Chondrocyte (in vitro differentiated cells): ENCODE data around the gene P2RX1. TPM values are rescaled to one million over a fixed set of nuclear protein-coding genes. Genes with fewer than 3 reads are reported as not detected.
"Not testable (repeated sequence)": the region's sequence is repeated elsewhere in the genome, so short reads cannot be mapped to it uniquely, and the experiment has no call there.

ENCODE experiments used
- DNase-seq: peaks from one replicate; pipeline ENCODE4 v3.0.0; 2021; ENCODE audit warnings: mixed read lengths, low spot score
- H3K27ac Mint-ChIP-seq: one replicate; pipeline ENCODE4 v1.8.0; 2021; ENCODE audit warnings: mild to moderate bottlenecking, moderate library complexity, mixed read lengths; ENCODE audit not compliant: unreplicated experiment
- H3K27me3 Mint-ChIP-seq: 2 replicates; pipeline ENCODE4 v1.8.0; 2021; ENCODE audit warnings: low read depth, mixed read lengths
- H3K36me3 Mint-ChIP-seq: 2 replicates; pipeline ENCODE4 v1.8.0; 2021; ENCODE audit warnings: low read depth, mixed read lengths
- H3K4me1 Mint-ChIP-seq: 2 replicates; pipeline ENCODE4 v1.8.0; 2021; ENCODE audit warnings: low read depth, mild to moderate bottlenecking, mixed read lengths
- H3K4me3 Mint-ChIP-seq: one replicate; pipeline ENCODE4 v1.8.0; 2021; ENCODE audit warnings: mild to moderate bottlenecking, moderate library complexity, mixed read lengths; ENCODE audit not compliant: unreplicated experiment
- H3K9me3 Mint-ChIP-seq: 2 replicates; pipeline ENCODE4 v1.8.0; 2021; ENCODE audit warnings: low read depth, mixed read lengths
- CTCF ChIP-seq: fragments of 200-600 bp; sonication (generic); IDR thresholded peaks from 2 replicates; pipeline ENCODE4 v1.5.0; 2021; ENCODE audit warnings: antibody characterized with exemption, mild to moderate bottlenecking, moderate library complexity
- total RNA-seq: library from RNA; stranded (reverse); gene quantifications from 3 replicates; pipeline ENCODE4 v1.2.1, GENCODE V29; 2021

P2RX1 gene
- total RNA-seq, 1 donor from 2014 or later: not detected

GRCh38 chr17:3951003-3951402 lies 34.7 kb upstream of the P2RX1 start:
- no peak overlapping the region for H3K4me3 Mint-ChIP-seq
- H3K27me3 Mint-ChIP-seq: no peaks in the 10 kb centered on the region

GRCh38 chr17:3950584-3950983 lies 34.3 kb upstream of the P2RX1 start:
- DNase-seq: no peak
- no peak overlapping the region for H3K27ac Mint-ChIP-seq
- TF ChIP-seq CTCF: no peak
- H3K9me3 Mint-ChIP-seq: no peaks in the 10 kb centered on the region
- no peaks in the 10 kb centered on the region for H3K27me3 Mint-ChIP-seq
- no peaks in the 10 kb centered on the region for H3K36me3 Mint-ChIP-seq
- no peaks in the 10 kb centered on the region for H3K4me1 Mint-ChIP-seq
- no peak overlapping the region for H3K4me3 Mint-ChIP-seq

More at GRCh38 chr17:3951003-3951402, 34.7 kb upstream of the P2RX1 start:
- Mint-ChIP-seq H3K27ac (no peak overlapping the region), H3K36me3 (no peaks in the 10 kb centered on the region), H3K4me1 (no peaks in the 10 kb centered on the region), H3K9me3 (no peaks in the 10 kb centered on the region)
- TF ChIP-seq CTCF: no peak
- no peak for DNase-seq

- no peak overlapping the region for H3K4me3 Mint-ChIP-seq
- no peak for DNase-seq
- no peaks in the 10 kb centered on the region for H3K9me3 Mint-ChIP-seq
- H3K36me3 Mint-ChIP-seq: no peaks in the 10 kb centered on the region
- TF ChIP-seq CTCF: no peak
- H3K27ac Mint-ChIP-seq: no peak overlapping the region
- H3K4me1 Mint-ChIP-seq: peaks cover under 1% of the 10 kb centered on the region
- H3K27me3 Mint-ChIP-seq: no peaks in the 10 kb centered on the region
These were observed 33.2 kb upstream of the P2RX1 start for GRCh38 chr17:3949418-3949817.

GRCh38 chr17:3948551-3948950 lies 32.3 kb upstream of the P2RX1 start:
- not testable (repeated sequence) for H3K27me3 Mint-ChIP-seq, H3K27ac Mint-ChIP-seq, H3K9me3 Mint-ChIP-seq, H3K4me1 Mint-ChIP-seq, H3K4me3 Mint-ChIP-seq, DNase-seq, H3K36me3 Mint-ChIP-seq

GRCh38 chr17:3947318-3947810 lies 31.1 kb upstream of the P2RX1 start:
- no peak for DNase-seq
- Mint-ChIP-seq H3K27ac (no peak overlapping the region), H3K36me3 (peaks cover 1% of the 10 kb centered on the region), H3K4me1 (peaks cover 8% of the 10 kb centered on the region), H3K9me3 (no peaks in the 10 kb centered on the region), H3K4me3 (no peak overlapping the region), H3K27me3 (peaks cover 4% of the 10 kb centered on the region)
- no peak for TF ChIP-seq CTCF

GRCh38 chr17:3946711-3947235 lies 30.5 kb upstream of the P2RX1 start:
- Mint-ChIP-seq H3K9me3 (no peaks in the 10 kb centered on the region), H3K27me3 (peaks cover 4% of the 10 kb centered on the region)

More at GRCh38 chr17:3946711-3947235, 30.5 kb upstream of the P2RX1 start:
- no peak overlapping the region for H3K4me3 Mint-ChIP-seq
- H3K4me1 Mint-ChIP-seq: peaks cover 8% of the 10 kb centered on the region
- DNase-seq: no peak
- H3K27ac Mint-ChIP-seq: no peak overlapping the region
- peaks cover 1% of the 10 kb centered on the region for H3K36me3 Mint-ChIP-seq
- no peak for TF ChIP-seq CTCF
